PC-9 (cell line): ENCODE data around the gene CFAP74. TPM values are rescaled to one million over a fixed set of nuclear protein-coding genes. Genes with fewer than 3 reads are reported as not detected.

Experiments used
- BruUV-seq: library from RNA; stranded (reverse); fragments of 400-500 nt; replicated peaks from 2 replicates; lab custom pipeline; 2021; lab: Mats Ljungman, UMichigan
- CTCF ChIA-PET: fragments of 300-600 bp; sonication (Branson Sonifier 250); formaldehyde crosslinking; loops from one replicate; lab custom pipeline; 2022; ENCODE audit warnings: antibody characterized with exemption; lab: Charles Lee
- POLR2A ChIA-PET: fragments of 300-600 bp; sonication (Branson Sonifier 250); formaldehyde crosslinking; loops from one replicate; lab custom pipeline; 2022; ENCODE audit warnings: antibody characterized with exemption; ENCODE audit not compliant: unreplicated experiment; lab: Charles Lee
- DNase-seq, 2 experiments: peaks; one replicate each; pipeline versions ENCODE4 v3.0.0 to v3.0.0-alpha.2; 2015 to 2022; ENCODE audit warnings: mixed read lengths in 1 of 2
- H2AFZ ChIP-seq: fragments of 200-600 bp; sonication (generic); 2 replicates; pipeline ENCODE4 v1.8.1; 2017; ENCODE audit warnings: antibody characterized with exemption
- H3F3A ChIP-seq: fragments of 200-600 bp; sonication (generic); 2 replicates; pipeline ENCODE4 v1.8.1; 2017; ENCODE audit warnings: antibody characterized with exemption, mild to moderate bottlenecking, low read depth; ENCODE audit not compliant: insufficient read depth
- H3K27ac ChIP-seq: fragments of 200-600 bp; sonication (generic); 2 replicates; pipeline ENCODE4 v1.6.1; 2016; ENCODE audit warnings: mixed run types
- H3K27me3 ChIP-seq: fragments of 200-600 bp; sonication (generic); 2 replicates; pipeline ENCODE4 v1.6.1; 2016; ENCODE audit warnings: low read depth, mixed run types; ENCODE audit not compliant: insufficient read depth
- H3K36me3 ChIP-seq: fragments of 200-600 bp; sonication (generic); 2 replicates; pipeline ENCODE4 v1.6.1; 2016; ENCODE audit warnings: low read depth, mixed run types
- H3K4me1 ChIP-seq: fragments of 200-600 bp; sonication (generic); replicated peaks from 2 replicates; pipeline ENCODE4 v1.6.1; 2016; ENCODE audit warnings: mixed run types; ENCODE audit not compliant: insufficient read depth
- H3K4me2 ChIP-seq: fragments of 200-600 bp; sonication (generic); 2 replicates; pipeline ENCODE4 v1.6.1; 2017; ENCODE audit warnings: mixed run types
- H3K4me3 ChIP-seq: fragments of 200-600 bp; sonication (generic); 2 replicates; pipeline ENCODE4 v1.6.1; 2016; ENCODE audit warnings: mixed run types
- H3K79me2 ChIP-seq: fragments of 200-600 bp; sonication (generic); 2 replicates; pipeline ENCODE4 v1.6.1; 2017; ENCODE audit warnings: low read depth, mixed run types
- H3K9me2 ChIP-seq: fragments of 200-600 bp; sonication (generic); 2 replicates; pipeline ENCODE4 v1.8.1; 2017; ENCODE audit warnings: mild to moderate bottlenecking; ENCODE audit not compliant: insufficient read depth
- H3K9me3 ChIP-seq: fragments of 200-600 bp; sonication (generic); 2 replicates; pipeline ENCODE4 v1.8.1; 2016; ENCODE audit warnings: low read depth; ENCODE audit not compliant: insufficient read depth
- H4K20me1 ChIP-seq: fragments of 200-600 bp; sonication (generic); 2 replicates; pipeline ENCODE4 v1.8.1; 2017; ENCODE audit not compliant: insufficient read depth
- CTCF ChIP-seq: fragments of 200-600 bp; sonication (generic); conservative IDR thresholded peaks from 2 replicates; pipeline ENCODE4 v1.6.1; 2017; ENCODE audit warnings: mixed run types, antibody characterized with exemption, mild to moderate bottlenecking, moderate library complexity
- EZH2 ChIP-seq: fragments of 200-600 bp; sonication (generic); IDR thresholded peaks from 2 replicates; pipeline ENCODE4 v1.8.0; 2017; ENCODE audit warnings: antibody characterized with exemption, low read depth
- intact Hi-C: fragments of 100-400 bp; cut with micrococcal nuclease; formaldehyde crosslinking; loops from one replicate; pipeline ENCODE4 v1.10.0; 2022; ENCODE audit not compliant: unreplicated experiment
- total RNA-seq: library from RNA; stranded (reverse); gene quantifications from 2 replicates; pipeline ENCODE4 v1.2.3, GENCODE V29; 2021

Gene CFAP74
- total RNA-seq, 1 experiment from 2014 or later, result 2.8 TPM

- no TSS peak for BruUV-seq
- Histone ChIP-seq H3K9me3 (no peaks in the 10 kb centered on the region), H3K4me1 (peaks cover 12% of the 10 kb centered on the region), H3K36me3 (no peaks in the 10 kb centered on the region), H3K4me3 (no peak overlapping the region), H3K4me2 (no peak overlapping the region), H2AFZ (no peak overlapping the region), H4K20me1 (no peaks in the 10 kb centered on the region), H3K9me2 (no peaks in the 10 kb centered on the region), H3K79me2 (no peaks in the 10 kb centered on the region), H3F3A (no peaks in the 10 kb centered on the region), H3K27me3 (no peaks in the 10 kb centered on the region), H3K27ac (no peak overlapping the region)
- DNase-seq, result no peak
- TF ChIP-seq EZH2 (no peak), CTCF (no peak)
- intact Hi-C loops, result no loop called here
- ChIA-PET CTCF (no interaction called here), POLR2A (no interaction called here)
These were observed 3.2 kb downstream of the CFAP74 start for GRCh38 chr1:2000432-2000831.

GRCh38 chr1:1997576-1997975 lies 6.0 kb downstream of the CFAP74 start:
- no peak overlapping the region for H3K4me3 ChIP-seq
- no peaks in the 10 kb centered on the region for H3K9me3 ChIP-seq
- H3K4me2 ChIP-seq, result no peak overlapping the region
- no peak overlapping the region for H2AFZ ChIP-seq
- no peak for DNase-seq
- CTCF ChIA-PET, result no interaction called here
- no peaks in the 10 kb centered on the region for H3F3A ChIP-seq
- TF ChIP-seq EZH2 (no peak), CTCF (no peak)
- intact Hi-C loops, result no loop called here
- no peaks in the 10 kb centered on the region for H3K9me2 ChIP-seq
- H3K79me2 ChIP-seq, result no peaks in the 10 kb centered on the region
- no TSS peak for BruUV-seq
- POLR2A ChIA-PET, result no interaction called here
- H3K36me3 ChIP-seq, result no peaks in the 10 kb centered on the region
- H3K27me3 ChIP-seq, result peaks cover 11% of the 10 kb centered on the region; the same call in 1 of the 2 replicates
- no peak overlapping the region for H3K27ac ChIP-seq
- H3K4me1 ChIP-seq, result peaks cover 12% of the 10 kb centered on the region
- H4K20me1 ChIP-seq, result no peaks in the 10 kb centered on the region

GRCh38 chr1:1996207-1996651 lies 7.4 kb downstream of the CFAP74 start:
- Histone ChIP-seq H3K79me2 (no peaks in the 10 kb centered on the region), H3K27ac (no peak overlapping the region), H3K9me2 (no peaks in the 10 kb centered on the region), H3K4me3 (no peak overlapping the region), H2AFZ (no peak overlapping the region), H3K36me3 (no peaks in the 10 kb centered on the region), H3K27me3 (peaks cover 11% of the 10 kb centered on the region; the same call in 1 of the 2 replicates), H4K20me1 (no peaks in the 10 kb centered on the region), H3K4me1 (no peaks in the 10 kb centered on the region; the same call in 1 of the 2 replicates), H3K4me2 (no peak overlapping the region), H3K9me3 (no peaks in the 10 kb centered on the region), H3F3A (no peaks in the 10 kb centered on the region)
- TF ChIP-seq CTCF, result no peak
- no peak for TF ChIP-seq EZH2
- ChIA-PET CTCF (interaction anchor here (1.0 kb wide), 1 partner anchor 52 kb away, joined by 4 read pairs; no protein-coding TSS in a partner anchor), POLR2A (interaction anchor here (0.7 kb wide), 1 partner anchor 36 kb away, joined by 4 read pairs; no protein-coding TSS in a partner anchor)
- intact Hi-C loops, result no loop called here
- no peak for DNase-seq
- no TSS peak for BruUV-seq
